OCI-LY7 (cell line): ENCODE results near the gene UBA52. TPM values are rescaled to one million over a fixed set of nuclear protein-coding genes. Genes with fewer than 3 reads are reported as not detected.

Source experiments
- BruUV-seq: library from RNA; stranded (reverse); fragments of 400-500 nt; replicated peaks from 2 replicates; lab custom pipeline; 2021; lab: Mats Ljungman, UMichigan
- CTCF ChIA-PET: fragments of 300-600 bp; sonication (Branson Sonifier 250); formaldehyde crosslinking; loops from one replicate; lab custom pipeline; 2022; ENCODE audit warnings: antibody characterized with exemption; ENCODE audit not compliant: unreplicated experiment; lab: Charles Lee
- POLR2A ChIA-PET: fragments of 300-600 bp; sonication (Branson Sonifier 250); formaldehyde crosslinking; loops from one replicate; lab custom pipeline; 2022; ENCODE audit warnings: antibody characterized with exemption; lab: Charles Lee
- DNase-seq: peaks from one replicate; pipeline ENCODE4 v3.0.0-alpha.2; 2015; ENCODE audit warnings: low spot score
- H2AFZ ChIP-seq: fragments of 200-600 bp; sonication (generic), shearing (Covaris generic); 2 replicates; pipeline ENCODE4 v1.6.1; 2014; ENCODE audit warnings: mild to moderate bottlenecking, antibody characterized with exemption, low read length, moderate library complexity
- H3K27ac ChIP-seq: fragments of 200-600 bp; sonication (generic); 2 replicates; pipeline ENCODE4 v1.5.1; 2014; ENCODE audit warnings: mixed run types, low read depth, mild to moderate bottlenecking, moderate library complexity, low read length, inconsistent platforms; ENCODE audit not compliant: poor library complexity, severe bottlenecking
- H3K36me3 ChIP-seq: fragments of 200-600 bp; sonication (generic); 2 replicates; pipeline ENCODE4 v1.6.1; 2014; ENCODE audit warnings: mild to moderate bottlenecking, antibody characterized with exemption, low read length, moderate library complexity, mixed read lengths; ENCODE audit not compliant: insufficient read depth
- H3K4me1 ChIP-seq: fragments of 200-600 bp; sonication (generic); 2 replicates; pipeline ENCODE4 v1.5.1; 2014; ENCODE audit warnings: mild to moderate bottlenecking, low read length; ENCODE audit not compliant: insufficient read depth, poor library complexity, severe bottlenecking
- H3K4me2 ChIP-seq: fragments of 200-600 bp; sonication (generic); 2 replicates; pipeline ENCODE4 v1.6.1; 2014; ENCODE audit warnings: mild to moderate bottlenecking, low read length
- H3K4me3 ChIP-seq: fragments of 200-600 bp; sonication (generic); 2 replicates; pipeline ENCODE4 v1.5.1; 2014; ENCODE audit warnings: mild to moderate bottlenecking, low read depth, low read length; ENCODE audit not compliant: poor library complexity, severe bottlenecking
- H3K79me2 ChIP-seq: fragments of 200-600 bp; sonication (generic); 2 replicates; pipeline ENCODE4 v1.6.1; 2016; ENCODE audit warnings: low read depth, mild to moderate bottlenecking, low read length, moderate library complexity, mixed read lengths; ENCODE audit not compliant: insufficient read depth
- H3K9me2 ChIP-seq: fragments of 200-600 bp; sonication (generic); 2 replicates; pipeline ENCODE4 v1.6.1; 2016; ENCODE audit warnings: mild to moderate bottlenecking, low read length, mixed read lengths; ENCODE audit not compliant: insufficient read depth
- H3K9me3 ChIP-seq: fragments of 200-600 bp; sonication (generic); 2 replicates; pipeline ENCODE4 v1.6.1; 2014; ENCODE audit warnings: mild to moderate bottlenecking, mixed run types, low read length, mixed read lengths
- H4K20me1 ChIP-seq: fragments of 200-600 bp; sonication (generic); 2 replicates; pipeline ENCODE4 v1.6.1; 2014; ENCODE audit warnings: mild to moderate bottlenecking, antibody characterized with exemption, low read length, moderate library complexity, mixed read lengths; ENCODE audit not compliant: insufficient read depth
- CTCF ChIP-seq: fragments of 200-600 bp; sonication (generic); conservative IDR thresholded peaks from 2 replicates; pipeline ENCODE4 v1.5.1; 2014; ENCODE audit warnings: mild to moderate bottlenecking, antibody characterized with exemption, low read length, moderate library complexity, mixed read lengths
- EZH2phosphoT487 ChIP-seq: fragments of 200-600 bp; sonication (generic); IDR thresholded peaks from 2 replicates; pipeline ENCODE4 v1.6.1; 2018; ENCODE audit warnings: low read depth, borderline replicate concordance, mild to moderate bottlenecking, mixed run types, antibody characterized with exemption, low read length, moderate library complexity, mixed read lengths
- intact Hi-C: fragments of 100-400 bp; cut with micrococcal nuclease; formaldehyde crosslinking; loops from one replicate; pipeline ENCODE4 v1.10.0; 2022; ENCODE audit not compliant: unreplicated experiment
- total RNA-seq, 2 experiments: library from RNA; depleted of rRNA in 1 of 2; stranded (reverse); fragments of >200 nt in 1 of 2; shearing (Covaris generic) in 1 of 2; gene quantifications; 2 replicates each; pipeline ENCODE4 v1.2.3, GENCODE V29; 2014 to 2022

The UBA52 gene
- total RNA-seq, 2 experiments from 2014 or later, result 1,496 to 1,580 TPM

GRCh38 chr19:18566953-18567352 is 4.7 kb upstream of the UBA52 start:
- no peak for DNase-seq
- H3K79me2 ChIP-seq, result peaks cover 2% of the 10 kb centered on the region
- peaks cover 8% of the 10 kb centered on the region for H3K4me1 ChIP-seq
- intact Hi-C loops, result no loop called here
- CTCF ChIA-PET, result no interaction called here
- no peak overlapping the region for H3K27ac ChIP-seq
- no peak overlapping the region for H3K4me3 ChIP-seq
- POLR2A ChIA-PET, result no interaction called here
- H2AFZ ChIP-seq, result no peak overlapping the region
- H4K20me1 ChIP-seq, result no peaks in the 10 kb centered on the region
- TF ChIP-seq EZH2phosphoT487 (no peak), CTCF (no peak)
- H3K9me2 ChIP-seq, result no peaks in the 10 kb centered on the region
- no peaks in the 10 kb centered on the region for H3K9me3 ChIP-seq
- no TSS peak for BruUV-seq
- H3K36me3 ChIP-seq, result peaks cover 81% of the 10 kb centered on the region
- no peak overlapping the region for H3K4me2 ChIP-seq

GRCh38 chr19:18568367-18568766 is 3.3 kb upstream of the UBA52 start:
- CTCF ChIA-PET, result no interaction called here
- POLR2A ChIA-PET, result no interaction called here
- Histone ChIP-seq H4K20me1 (peaks cover 9% of the 10 kb centered on the region; the same call in 1 of the 2 replicates), H3K4me2 (no peak overlapping the region), H2AFZ (no peak overlapping the region), H3K9me2 (no peaks in the 10 kb centered on the region), H3K4me1 (peaks cover 15% of the 10 kb centered on the region), H3K27ac (no peak overlapping the region), H3K9me3 (no peaks in the 10 kb centered on the region), H3K79me2 (peaks cover 16% of the 10 kb centered on the region), H3K36me3 (peaks cover 80% of the 10 kb centered on the region), H3K4me3 (no peak overlapping the region)
- no peak for TF ChIP-seq EZH2phosphoT487
- TF ChIP-seq CTCF, result no peak
- DNase-seq, result no peak
- intact Hi-C loops, result no loop called here
- no TSS peak for BruUV-seq

GRCh38 chr19:18574691-18575291 is 3.1 kb downstream of the UBA52 start:
- H3K79me2 ChIP-seq, result peaks cover 23% of the 10 kb centered on the region
- POLR2A ChIA-PET, result no interaction called here
- no peak overlapping the region for H3K27ac ChIP-seq
- H3K4me2 ChIP-seq, result no peak overlapping the region
- H3K4me3 ChIP-seq, result no peak overlapping the region
- no peaks in the 10 kb centered on the region for H3K9me3 ChIP-seq
- CTCF ChIA-PET, result no interaction called here
- H3K4me1 ChIP-seq, result peaks cover 19% of the 10 kb centered on the region
- no TSS peak for BruUV-seq
- TF ChIP-seq CTCF, result no peak
- TF ChIP-seq EZH2phosphoT487, result no peak
- no peak overlapping the region for H2AFZ ChIP-seq
- peaks cover 9% of the 10 kb centered on the region; the same call in 1 of the 2 replicates for H4K20me1 ChIP-seq
- DNase-seq, result no peak
- intact Hi-C loops, result no loop called here
- H3K36me3 ChIP-seq, result peaks cover 68% of the 10 kb centered on the region
- no peaks in the 10 kb centered on the region for H3K9me2 ChIP-seq
